Neuronal stem cell (in vitro differentiated cells): Measurements from ENCODE around the gene MARK3.

Experiments used
- DNase-seq: peaks from one replicate; pipeline ENCODE4 v3.0.0-alpha.2; 2013; ENCODE audit warnings: low spot score
- H2AFZ ChIP-seq: one replicate; pipeline ENCODE4 v1.6.1; 2013; ENCODE audit warnings: mild to moderate bottlenecking, low read length, inconsistent platforms
- H2AK5ac ChIP-seq: 2 replicates; pipeline ENCODE4 v1.6.1; 2013; ENCODE audit warnings: low read depth, mild to moderate bottlenecking, inconsistent platforms, low read length, moderate library complexity, mixed read lengths
- H2BK120ac ChIP-seq: 2 replicates; pipeline ENCODE4 v1.6.1; 2013; ENCODE audit warnings: low read depth, mild to moderate bottlenecking, inconsistent platforms, low read length, moderate library complexity, mixed read lengths
- H2BK12ac ChIP-seq: one replicate; pipeline ENCODE4 v1.6.1; 2013; ENCODE audit warnings: low read length, inconsistent platforms
- H2BK15ac ChIP-seq: 2 replicates; pipeline ENCODE4 v1.6.1; 2013; ENCODE audit warnings: mild to moderate bottlenecking, low read length, inconsistent platforms, mixed read lengths
- H2BK5ac ChIP-seq: one replicate; pipeline ENCODE4 v1.6.1; 2013; ENCODE audit warnings: inconsistent platforms, mild to moderate bottlenecking, low read length, moderate library complexity
- H3K14ac ChIP-seq: one replicate; pipeline ENCODE4 v1.6.1; 2013; ENCODE audit warnings: low read length, inconsistent platforms
- H3K18ac ChIP-seq: 2 replicates; pipeline ENCODE4 v1.6.1; 2013; ENCODE audit warnings: low read length, inconsistent platforms
- H3K23ac ChIP-seq: 2 replicates; pipeline ENCODE4 v1.6.1; 2013; ENCODE audit warnings: low read depth, mild to moderate bottlenecking, mixed read lengths, low read length, inconsistent platforms; ENCODE audit not compliant: poor library complexity
- H3K27ac ChIP-seq: replicated peaks from 3 replicates; pipeline ENCODE4 v1.5.1; 2013; ENCODE audit warnings: low read length, inconsistent platforms
- H3K27me3 ChIP-seq, 3 experiments: 2 replicates each; pipeline ENCODE4 v1.6.1; 2013; ENCODE audit warnings: low read length in 3 of 3, mild to moderate bottlenecking in 2 of 3, inconsistent platforms in 1 of 3, low read depth in 1 of 3, mixed read lengths in 1 of 3, moderate library complexity in 1 of 3; ENCODE audit not compliant: control insufficient read depth in 3 of 3, insufficient read depth in 3 of 3
- H3K36me3 ChIP-seq, 2 donors: replicated peaks in 1 of 2; 2 replicates each; pipeline ENCODE4 v1.6.1; 2013; ENCODE audit warnings: low read length in 2 of 2; ENCODE audit not compliant: control insufficient read depth in 2 of 2, insufficient read depth in 2 of 2
- H3K4ac ChIP-seq: 2 replicates; pipeline ENCODE4 v1.6.1; 2013; ENCODE audit warnings: inconsistent platforms, mild to moderate bottlenecking, low read length, moderate library complexity
- H3K4me1 ChIP-seq, 2 donors: 1 replicate in 1 of 2; 2 replicates in 1 of 2; pipeline ENCODE4 v1.6.1; 2013; ENCODE audit warnings: low read length in 2 of 2, low read depth in 1 of 2; ENCODE audit not compliant: control insufficient read depth in 2 of 2, insufficient read depth in 1 of 2
- H3K4me2 ChIP-seq: one replicate; pipeline ENCODE4 v1.6.1; 2013; ENCODE audit warnings: mild to moderate bottlenecking, low read length, inconsistent platforms; ENCODE audit not compliant: insufficient read depth, poor library complexity, severe bottlenecking
- H3K4me3 ChIP-seq, 2 donors: 2 replicates each; pipeline ENCODE4 v1.5.1; 2013; ENCODE audit warnings: low read length in 2 of 2, mild to moderate bottlenecking in 2 of 2, inconsistent platforms in 1 of 2, moderate library complexity in 1 of 2
- H3K79me1 ChIP-seq: one replicate; pipeline ENCODE4 v1.6.1; 2013; ENCODE audit warnings: low read depth, mild to moderate bottlenecking, inconsistent platforms, low read length, moderate library complexity
- H3K9ac ChIP-seq: one replicate; pipeline ENCODE4 v1.6.1; 2013; ENCODE audit warnings: mild to moderate bottlenecking, low read depth, low read length, inconsistent platforms; ENCODE audit not compliant: poor library complexity
- H3K9me3 ChIP-seq, 2 donors: replicated peaks in 1 of 2; 2 replicates each; pipeline versions ENCODE3 to v1.6.1; 2013; ENCODE audit warnings: low read length in 2 of 2, mild to moderate bottlenecking in 2 of 2, inconsistent platforms in 1 of 2, low read depth in 1 of 2, mixed read lengths in 1 of 2, moderate library complexity in 1 of 2; ENCODE audit not compliant: control insufficient read depth in 2 of 2, insufficient read depth in 1 of 2
- H4K8ac ChIP-seq: one replicate; pipeline ENCODE4 v1.6.1; 2013; ENCODE audit warnings: low read depth, mild to moderate bottlenecking, inconsistent platforms, low read length, moderate library complexity
- H4K91ac ChIP-seq: one replicate; pipeline ENCODE4 v1.6.1; 2013; ENCODE audit warnings: low read length, low read depth, mild to moderate bottlenecking, inconsistent platforms; ENCODE audit not compliant: poor library complexity
- WGBS, 2 donors: extraction: QIAGEN DNeasy Blood & Tissue Kit; methylation state at CpG; one replicate each; pipeline ENCODE4 v1.1.7; 2013; ENCODE audit warnings: missing lambda C conversion rate in 2 of 2, mixed read lengths in 1 of 2; ENCODE audit not compliant: insufficient read length in 2 of 2, insufficient replicate concordance in 1 of 2; ENCODE audit errors: extremely low coverage in 2 of 2; 5-methylcytosine and 5-hydroxymethylcytosine counted together

Gene MARK3

DNA sequence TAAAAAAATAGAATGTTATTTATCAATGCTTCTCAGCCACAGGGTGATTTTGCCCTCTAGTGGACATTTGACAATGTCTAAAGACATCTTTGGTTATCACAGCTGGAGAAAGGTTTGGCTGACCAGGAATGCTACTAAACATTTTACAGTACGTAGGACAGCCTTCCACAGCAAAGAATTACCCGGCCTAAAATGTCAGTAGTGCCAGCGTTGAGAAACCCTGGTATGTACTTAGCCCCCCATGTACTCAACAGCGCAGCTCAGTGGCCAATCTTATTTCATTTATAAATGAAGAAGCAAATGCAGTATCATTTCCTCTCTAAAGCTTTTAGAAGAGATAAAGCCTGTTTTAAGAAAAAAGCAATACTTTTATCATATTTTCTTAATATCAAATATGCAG lies 5.8 kb downstream of the MARK3 start:
- Histone ChIP-seq H3K14ac (no peak overlapping the region), H3K4me2 (no peak overlapping the region), H3K18ac (no peak overlapping the region), H3K4me3 (no peak overlapping the region), H3K23ac (no peak overlapping the region), H2BK120ac (no peak overlapping the region), H2BK15ac (no peak overlapping the region), H3K27me3 (no peaks in the 10 kb centered on the region), H2BK12ac (no peak overlapping the region), H3K36me3 (peaks cover 0 to 8% of the 10 kb centered on the region in 2 donors), H3K27ac (no peak overlapping the region), H2AK5ac (no peak overlapping the region), H4K91ac (no peak overlapping the region), H4K8ac (no peak overlapping the region), H2BK5ac (no peak overlapping the region), H3K4me1 (peaks cover 3 to 7% of the 10 kb centered on the region in 2 donors), H3K79me1 (peaks cover 6% of the 10 kb centered on the region), H3K9ac (no peak overlapping the region), H3K9me3 (peaks cover 0 to 5% of the 10 kb centered on the region in 2 donors), H3K4ac (no peak overlapping the region), H2AFZ (no peak overlapping the region)
- no CpG with 5 or more reads among the region's 4 CpGs for WGBS, 2 donors
- no peak for DNase-seq

DNA sequence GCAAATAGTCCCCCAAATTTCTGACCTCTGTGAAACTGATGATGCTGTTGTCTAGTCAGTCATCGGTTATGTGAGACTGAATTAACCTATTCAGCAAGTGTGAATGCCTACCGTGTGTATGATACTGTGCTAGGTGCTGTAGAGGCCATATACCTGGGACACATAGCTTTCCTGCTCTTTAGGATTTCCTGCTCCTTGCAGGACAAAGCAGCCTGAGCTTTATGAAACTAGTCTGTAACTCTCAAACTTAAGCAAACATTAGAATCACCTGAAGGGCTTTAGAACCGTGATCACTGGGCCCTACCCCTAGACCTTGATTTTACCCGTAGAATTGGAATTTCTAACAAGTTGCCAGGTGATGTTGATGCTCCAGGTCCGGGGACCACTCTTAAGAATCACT lies 6.9 kb downstream of the MARK3 start:
- no peak overlapping the region for H3K27ac ChIP-seq
- no CpG with 5 or more reads among the region's 5 CpGs for WGBS, 2 donors
- H2AFZ ChIP-seq = no peak overlapping the region

DNA sequence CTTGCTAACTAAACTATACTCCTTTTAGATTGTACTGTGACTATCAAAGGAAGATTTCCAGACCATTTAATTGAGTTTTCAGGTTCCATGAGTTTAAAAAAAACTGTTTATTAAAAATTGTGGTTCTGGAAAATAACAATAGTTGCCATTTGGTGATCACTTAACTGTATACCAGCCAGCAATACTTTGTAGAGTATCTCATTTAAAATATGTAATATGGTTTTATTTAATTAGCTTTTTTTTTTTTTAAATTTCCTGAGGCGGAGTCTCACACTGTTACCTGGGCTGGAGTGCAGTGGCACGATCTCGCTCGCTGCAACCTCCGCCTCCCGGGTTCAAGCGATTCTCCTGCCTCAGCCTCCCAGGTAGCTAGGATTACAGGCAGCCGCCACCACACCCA lies 7.4 kb downstream of the MARK3 start:
- no peak overlapping the region for H2BK15ac ChIP-seq
- no peak overlapping the region for H2AK5ac ChIP-seq
- H3K18ac ChIP-seq = no peak overlapping the region
- H4K8ac ChIP-seq = no peak overlapping the region
- no peak overlapping the region for H2BK5ac ChIP-seq
- no peak overlapping the region for H3K14ac ChIP-seq
- no peak overlapping the region for H3K4ac ChIP-seq
- H3K79me1 ChIP-seq = peaks cover 4% of the 10 kb centered on the region
- no peak overlapping the region for H2AFZ ChIP-seq
- H2BK120ac ChIP-seq = no peak overlapping the region
- WGBS, 2 donors = no CpG with 5 or more reads among the region's 8 CpGs
- no peak overlapping the region for H3K27ac ChIP-seq
- H3K4me3 ChIP-seq = no peak overlapping the region
- peaks cover 3 to 6% of the 10 kb centered on the region in 2 donors for H3K4me1 ChIP-seq
- H3K27me3 ChIP-seq = no peaks in the 10 kb centered on the region
- H3K4me2 ChIP-seq = no peak overlapping the region
- no peak overlapping the region for H3K9ac ChIP-seq
- H3K9me3 ChIP-seq = peaks cover 0 to 5% of the 10 kb centered on the region in 2 donors
- H3K36me3 ChIP-seq = peaks cover 0 to 8% of the 10 kb centered on the region in 2 donors
- H2BK12ac ChIP-seq = no peak overlapping the region
- H3K23ac ChIP-seq = no peak overlapping the region
- H4K91ac ChIP-seq = no peak overlapping the region
- no peak for DNase-seq

More for the DNA sequence above, 6.9 kb downstream of the MARK3 start:
- no peak overlapping the region for H3K4ac ChIP-seq
- peaks cover 0 to 8% of the 10 kb centered on the region in 2 donors for H3K36me3 ChIP-seq
- H3K9me3 ChIP-seq = peaks cover 0 to 5% of the 10 kb centered on the region in 2 donors
- no peak overlapping the region for H3K4me2 ChIP-seq
- H3K18ac ChIP-seq = no peak overlapping the region
- no peak overlapping the region for H3K4me3 ChIP-seq
- no peak overlapping the region for H3K23ac ChIP-seq
- H2BK120ac ChIP-seq = no peak overlapping the region
- H2AK5ac ChIP-seq = no peak overlapping the region
- H4K91ac ChIP-seq = no peak overlapping the region
- H3K4me1 ChIP-seq = peaks cover 3 to 6% of the 10 kb centered on the region in 2 donors
- H3K14ac ChIP-seq = no peak overlapping the region
- no peak overlapping the region for H4K8ac ChIP-seq
- no peak overlapping the region for H2BK12ac ChIP-seq
- no peak overlapping the region for H2BK15ac ChIP-seq
- H3K27me3 ChIP-seq = no peaks in the 10 kb centered on the region
- no peak overlapping the region for H2BK5ac ChIP-seq
- H3K79me1 ChIP-seq = peaks cover 4% of the 10 kb centered on the region
- H3K9ac ChIP-seq = no peak overlapping the region
- DNase-seq = no peak

DNA sequence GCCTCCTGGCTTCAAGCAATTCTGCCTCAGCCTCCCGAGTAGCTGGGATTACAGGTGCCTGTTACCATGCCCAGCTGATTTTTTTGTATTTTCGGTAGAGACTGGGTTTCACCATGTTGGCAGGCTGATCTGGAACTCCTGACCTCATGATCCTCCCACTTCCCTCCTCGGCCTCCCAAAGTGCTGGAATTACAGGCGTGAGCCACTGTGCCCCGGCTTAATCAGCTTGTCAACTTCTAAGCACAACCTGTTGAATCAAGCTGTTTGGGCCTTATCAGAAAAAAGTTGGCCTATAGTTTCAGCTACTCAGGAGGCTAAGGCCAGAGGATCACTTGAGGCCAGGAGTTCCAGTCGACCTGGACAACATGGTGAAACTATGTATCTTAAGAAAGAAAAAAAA lies 7.9 kb downstream of the MARK3 start:
- WGBS, 2 donors = no CpG with 5 or more reads among the region's 6 CpGs
- Histone ChIP-seq H3K18ac (no peak overlapping the region), H3K9me3 (peaks cover 0 to 5% of the 10 kb centered on the region in 2 donors), H3K14ac (no peak overlapping the region), H3K4me3 (no peak overlapping the region), H3K23ac (no peak overlapping the region), H2AK5ac (no peak overlapping the region), H4K91ac (no peak overlapping the region), H2BK12ac (no peak overlapping the region), H3K4me2 (no peak overlapping the region), H2BK5ac (no peak overlapping the region), H4K8ac (no peak overlapping the region), H2BK120ac (no peak overlapping the region), H2AFZ (no peak overlapping the region), H3K27ac (no peak overlapping the region), H3K36me3 (peaks cover 0 to 7% of the 10 kb centered on the region in 2 donors), H3K4ac (no peak overlapping the region), H3K27me3 (no peaks in the 10 kb centered on the region), H3K9ac (no peak overlapping the region), H3K4me1 (peaks cover 3 to 6% of the 10 kb centered on the region in 2 donors), H3K79me1 (peaks cover 4% of the 10 kb centered on the region), H2BK15ac (no peak overlapping the region)
- DNase-seq = no peak
